H1 (cell line): ENCODE data around the gene IL3. TPM values are rescaled to one million over a fixed set of nuclear protein-coding genes. Genes with fewer than 3 reads are reported as not detected.

Source experiments
- CTCF ChIA-PET: fragments of 300-600 bp; sonication (Branson Sonifier 250); formaldehyde crosslinking; loops from one replicate; lab custom pipeline; 2021; ENCODE audit not compliant: partially characterized antibody; lab: Charles Lee
- POLR2A ChIA-PET: fragments of 300-600 bp; sonication (Branson Sonifier 250); formaldehyde crosslinking; loops from one replicate; lab custom pipeline; 2021; ENCODE audit warnings: inconsistent platforms; ENCODE audit not compliant: partially characterized antibody; lab: Charles Lee
- DNase-seq, 2 experiments: peaks; one replicate each; pipeline versions ENCODE4 v3.0.0 to v3.0.0-alpha.2; 2010 to 2022; ENCODE audit warnings: low spot score in 2 of 2, low read depth in 1 of 2, mixed read lengths in 1 of 2
- FAIRE-seq: peaks from 2 replicates; lab custom pipeline; 2011; peaks lifted over from hg19 to GRCh38; lab: Jason Lieb, UNC
- H2AFZ ChIP-seq: 2 replicates; pipeline ENCODE4 v1.8.1; 2012; ENCODE audit warnings: low read length, inconsistent platforms
- H2AK5ac ChIP-seq: 2 replicates; pipeline ENCODE4 v1.6.1; 2013; ENCODE audit warnings: low read depth, low read length
- H2BK120ac ChIP-seq: replicated peaks from 2 replicates; pipeline ENCODE3; 2013; ENCODE audit warnings: low read depth, low read length, inconsistent platforms
- H2BK12ac ChIP-seq: 2 replicates; pipeline ENCODE4 v1.6.1; 2013; ENCODE audit warnings: low read depth, low read length
- H2BK15ac ChIP-seq: 2 replicates; pipeline ENCODE4 v1.6.1; 2013; ENCODE audit warnings: low read length
- H2BK20ac ChIP-seq: 2 replicates; pipeline ENCODE4 v1.6.1; 2013; ENCODE audit warnings: low read length
- H2BK5ac ChIP-seq: 2 replicates; pipeline ENCODE4 v1.6.1; 2013; ENCODE audit warnings: low read depth, low read length
- H3K14ac ChIP-seq: 2 replicates; pipeline ENCODE4 v1.6.1; 2013; ENCODE audit warnings: inconsistent platforms; ENCODE audit not compliant: insufficient read length
- H3K18ac ChIP-seq: 2 replicates; pipeline ENCODE4 v1.6.1; 2013; ENCODE audit warnings: low read length; ENCODE audit errors: extremely low read depth
- H3K23ac ChIP-seq: 2 replicates; pipeline ENCODE4 v1.6.1; 2013; ENCODE audit warnings: inconsistent platforms; ENCODE audit not compliant: insufficient read length
- H3K23me2 ChIP-seq: 2 replicates; pipeline ENCODE4 v1.6.1; 2013; ENCODE audit warnings: low read depth, low read length
- H3K27ac ChIP-seq: 2 replicates; pipeline ENCODE4 v1.6.1; 2011; ENCODE audit warnings: low read depth, low read length, inconsistent platforms
- H3K27me3 ChIP-seq, 4 experiments: replicated peaks in 1 of 4; 1 replicate in 1 of 4; 2 replicates in 3 of 4; pipeline versions ENCODE4 v1.6.1 to v1.8.1; 2011 to 2013; ENCODE audit warnings: low read length in 3 of 4, mild to moderate bottlenecking in 3 of 4, inconsistent platforms in 2 of 4, mixed read lengths in 2 of 4, moderate library complexity in 1 of 4; ENCODE audit not compliant: control insufficient read depth in 3 of 4, insufficient read depth in 3 of 4; ENCODE audit errors: extremely low read depth in 1 of 4
- H3K36me3 ChIP-seq, 4 experiments: 2 replicates each; pipeline versions ENCODE4 v1.6.1 to v1.8.1; 2011 to 2013; ENCODE audit warnings: mild to moderate bottlenecking in 4 of 4, low read length in 3 of 4, moderate library complexity in 2 of 4, control low read depth in 1 of 4, inconsistent platforms in 1 of 4; ENCODE audit not compliant: insufficient read depth in 4 of 4, control insufficient read depth in 2 of 4
- H3K4ac ChIP-seq: replicated peaks from 2 replicates; pipeline ENCODE3; 2013; ENCODE audit warnings: low read length, low read depth, mixed read lengths, inconsistent platforms; ENCODE audit not compliant: insufficient read length
- H3K4me1 ChIP-seq, 4 experiments: replicated peaks in 1 of 4; 1 replicate in 1 of 4; 2 replicates in 3 of 4; pipeline versions ENCODE4 v1.6.1 to v1.8.1; 2011 to 2013; ENCODE audit warnings: low read length in 3 of 4, inconsistent platforms in 2 of 4, mixed read lengths in 1 of 4; ENCODE audit not compliant: insufficient read depth in 4 of 4, control insufficient read depth in 3 of 4
- H3K4me2 ChIP-seq, 2 experiments: 2 replicates each; pipeline versions ENCODE4 v1.6.1 to v1.8.1; 2011 to 2013; ENCODE audit warnings: low read depth in 2 of 2, low read length in 2 of 2, control low read depth in 1 of 2, inconsistent platforms in 1 of 2, mild to moderate bottlenecking in 1 of 2; ENCODE audit not compliant: insufficient read depth in 1 of 2
- H3K4me3 ChIP-seq, 4 experiments: fragments of 200-600, 300-600 bp in 1 of 4; sonication (generic), shearing (Covaris generic), sonication (Bioruptor Twin) in 1 of 4; 2 replicates each; pipeline versions ENCODE4 v1.5.1 to v1.8.1; 2011 to 2016; ENCODE audit warnings: low read length in 4 of 4, low read depth in 3 of 4, control low read depth in 2 of 4, inconsistent platforms in 2 of 4, mild to moderate bottlenecking in 2 of 4, mixed read lengths in 1 of 4, moderate library complexity in 1 of 4; ENCODE audit not compliant: insufficient read depth in 2 of 4; ENCODE audit errors: extremely low read depth in 1 of 4
- H3K56ac ChIP-seq: replicated peaks from 2 replicates; pipeline ENCODE3; 2013; ENCODE audit warnings: low read depth, mild to moderate bottlenecking, mixed read lengths, low read length, inconsistent platforms; ENCODE audit not compliant: insufficient read length
- H3K79me1 ChIP-seq: 2 replicates; pipeline ENCODE4 v1.6.1; 2013; ENCODE audit warnings: low read depth, low read length, control low read depth
- H3K79me2 ChIP-seq, 2 experiments: 2 replicates each; pipeline versions ENCODE4 v1.6.1 to v1.8.1; 2012 to 2013; ENCODE audit warnings: low read length in 2 of 2, mild to moderate bottlenecking in 2 of 2, inconsistent platforms in 1 of 2; ENCODE audit not compliant: insufficient read depth in 2 of 2, control insufficient read depth in 1 of 2
- H3K9ac ChIP-seq, 4 experiments: replicated peaks in 1 of 4; 1 replicate in 1 of 4; 2 replicates in 3 of 4; pipeline versions ENCODE4 v1.6.1 to v1.8.1; 2011 to 2013; ENCODE audit warnings: low read depth in 3 of 4, low read length in 3 of 4, control low read depth in 2 of 4, mild to moderate bottlenecking in 2 of 4, moderate library complexity in 2 of 4, inconsistent platforms in 1 of 4; ENCODE audit errors: extremely low read depth in 1 of 4
- H3K9me3 ChIP-seq, 2 experiments: 2 replicates each; pipeline versions ENCODE4 v1.6.1 to v1.8.1; 2012 to 2013; ENCODE audit warnings: mild to moderate bottlenecking in 2 of 2, moderate library complexity in 2 of 2, control low read depth in 1 of 2, inconsistent platforms in 1 of 2, low read depth in 1 of 2, low read length in 1 of 2, mixed read lengths in 1 of 2; ENCODE audit not compliant: insufficient read depth in 2 of 2
- H4K20me1 ChIP-seq, 2 experiments: replicated peaks in 1 of 2; 2 replicates each; pipeline versions ENCODE3 to v1.8.1; 2011 to 2013; ENCODE audit warnings: inconsistent platforms in 2 of 2, low read length in 2 of 2, mild to moderate bottlenecking in 1 of 2; ENCODE audit not compliant: insufficient read depth in 2 of 2, control insufficient read depth in 1 of 2
- H4K5ac ChIP-seq: 2 replicates; pipeline ENCODE4 v1.6.1; 2013; ENCODE audit warnings: low read length, low read depth, mixed read lengths, inconsistent platforms; ENCODE audit not compliant: insufficient read length
- H4K8ac ChIP-seq: 2 replicates; pipeline ENCODE4 v1.8.0; 2013; ENCODE audit warnings: mild to moderate bottlenecking, moderate library complexity, low read length, inconsistent platforms; ENCODE audit not compliant: insufficient read depth; ENCODE audit errors: extremely low read depth
- H4K91ac ChIP-seq: replicated peaks from 2 replicates; pipeline ENCODE3; 2013; ENCODE audit warnings: low read length, mixed read lengths, inconsistent platforms; ENCODE audit not compliant: insufficient read length
- BCL11A ChIP-seq, 2 experiments: IDR thresholded peaks; one replicate each; pipeline ENCODE4 v1.6.1; 2011; ENCODE audit warnings: low read depth in 2 of 2, low read length in 2 of 2, mild to moderate bottlenecking in 2 of 2
- CBX8 ChIP-seq: fragments of 300-800, 300-1000 bp; sonication (generic); IDR thresholded peaks from 2 replicates; pipeline ENCODE4 v1.7.1; 2016; ENCODE audit warnings: low read depth, low read length, borderline replicate concordance
- JUND ChIP-seq: IDR thresholded peaks from 2 replicates; pipeline ENCODE4 v1.6.1; 2011; ENCODE audit warnings: mild to moderate bottlenecking, improper control_type of control experiment, low read length
- PHF8 ChIP-seq: fragments of 200-600 bp; sonication (generic); conservative IDR thresholded peaks from 2 replicates; pipeline ENCODE4 v1.7.1; 2012; ENCODE audit warnings: low read depth, mild to moderate bottlenecking, inconsistent platforms, low read length, moderate library complexity
- SAP30 ChIP-seq: fragments of 300-600 bp; sonication (generic); IDR thresholded peaks from 2 replicates; pipeline ENCODE4 v1.7.1; 2012; ENCODE audit warnings: low read length, moderate library complexity, mild to moderate bottlenecking, inconsistent platforms; ENCODE audit not compliant: insufficient read depth, insufficient replicate concordance
- SIX5 ChIP-seq: IDR thresholded peaks from 2 replicates; pipeline ENCODE4 v1.6.1; 2011; ENCODE audit warnings: mild to moderate bottlenecking, low read depth, low read length
- WGBS, 2 experiments: shearing (Covaris generic) in 1 of 2; methylation state at CpG; one replicate each; pipeline versions ENCODE4 v1.1.6 to v1.1.7; 2013 to 2015; ENCODE audit warnings: low lambda C conversion rate in 2 of 2, mixed read lengths in 2 of 2, inconsistent platforms in 1 of 2, low coverage in 1 of 2, missing lambda C conversion rate in 1 of 2; ENCODE audit not compliant: insufficient replicate concordance in 2 of 2, insufficient coverage in 1 of 2, insufficient read length in 1 of 2; ENCODE audit errors: extremely low coverage in 1 of 2, missing lambda C conversion rate in 1 of 2; 5-methylcytosine and 5-hydroxymethylcytosine counted together
- polyA plus RNA-seq, 7 experiments: library from polyadenylated mRNA; depleted of rRNA in 3 of 7; stranded (reverse) in 5 of 7; unstranded in 2 of 7; fragments of >200 nt in 5 of 7; fragments of 200-250 nt in 2 of 7; gene quantifications; 1 replicate in 5 of 7; 2 replicates in 1 of 7; 4 replicates in 1 of 7; pipeline versions ENCODE4 v1.2.1 to v1.2.3, GENCODE V29; 2011 to 2013; ENCODE audit warnings: missing spikeins in 2 of 7, mixed read lengths in 2 of 7
- total RNA-seq: library from RNA; stranded (reverse); fragmentation: NEBNext Ultra II Directional; extraction: Animal tissue kit (Norgen Biotek cat#: 25700); gene quantifications from 2 replicates; pipeline ENCODE4 v1.2.1, GENCODE V29; 2021

The IL3 gene
- total and polyA plus RNA-seq, 2 of the 8 experiments (the other 6 are each of a cell fraction or from before 2014, with no cell fraction given), result not detected

- 96% methylated on average over 12 of the region's 12 CpGs; no CpG with 5 or more reads in 1 of the 2 experiments for WGBS, 2 experiments
- no peak overlapping the region for H3K4me2 ChIP-seq
- no peak overlapping the region for H3K9ac ChIP-seq
- no peak for TF ChIP-seq PHF8
- TF ChIP-seq BCL11A (IDR thresholded peaks at IDR 0.05; ENCODE audit: low read depth in 2 of 2, low read length in 2 of 2), result no peak
- no peak for TF ChIP-seq CBX8
- no peak for TF ChIP-seq SIX5
- no peak for TF ChIP-seq JUND
- no peak for TF ChIP-seq SAP30
Measured at GRCh38 chr5:132057498-132058255, 2.8 kb upstream of the IL3 start.

More at GRCh38 chr5:132057498-132058255, 2.8 kb upstream of the IL3 start:
- H3K79me2 ChIP-seq, result no peaks in the 10 kb centered on the region
- H2BK12ac ChIP-seq, result no peak overlapping the region
- H3K18ac ChIP-seq, result no peak overlapping the region
- H4K8ac ChIP-seq, result no peak overlapping the region
- no peaks in the 10 kb centered on the region for H3K79me1 ChIP-seq
- H2BK5ac ChIP-seq, result no peak overlapping the region
- ChIA-PET POLR2A (no interaction called here), CTCF (interaction anchor here (1.0 to 1.3 kb wide), 3 partner anchors 50 to 468 kb away, joined by 3 to 7 read pairs (median 3); partner anchors contain the start of gene P4HA2)
- no peak for FAIRE-seq
- H3K23me2 ChIP-seq, result no peaks in the 10 kb centered on the region
- H4K20me1 ChIP-seq, result no peaks in the 10 kb centered on the region
- H2BK120ac ChIP-seq, result no peak overlapping the region
- H3K23ac ChIP-seq, result no peak overlapping the region
- no peaks in the 10 kb centered on the region for H3K36me3 ChIP-seq
- no peak overlapping the region for H2BK15ac ChIP-seq
- no peak overlapping the region for H3K27ac ChIP-seq
- H3K4me3 ChIP-seq, result no peak overlapping the region
- H2BK20ac ChIP-seq, result no peak overlapping the region
- H3K4ac ChIP-seq, result no peak overlapping the region
- H3K27me3 ChIP-seq, result no peaks in the 10 kb centered on the region
- H2AK5ac ChIP-seq, result no peak overlapping the region
- peak in 1 of 2 experiments; percentile 30 for DNase-seq
- H3K56ac ChIP-seq, result no peak overlapping the region
- no peak overlapping the region for H4K91ac ChIP-seq
- H4K5ac ChIP-seq, result no peak overlapping the region
- H2AFZ ChIP-seq, result no peak overlapping the region
- H3K14ac ChIP-seq, result no peak overlapping the region
- H3K9me3 ChIP-seq, result no peaks in the 10 kb centered on the region
- H3K4me1 ChIP-seq, result no peaks in the 10 kb centered on the region; a peak in 1 of 7 replicates
